ENCODE measurements around the gene TAF4.
"Not testable (repeated sequence)": the region's sequence is repeated elsewhere in the genome, so short reads cannot be mapped to it uniquely, and the experiment has no call there.

Gene TAF4

DNA sequence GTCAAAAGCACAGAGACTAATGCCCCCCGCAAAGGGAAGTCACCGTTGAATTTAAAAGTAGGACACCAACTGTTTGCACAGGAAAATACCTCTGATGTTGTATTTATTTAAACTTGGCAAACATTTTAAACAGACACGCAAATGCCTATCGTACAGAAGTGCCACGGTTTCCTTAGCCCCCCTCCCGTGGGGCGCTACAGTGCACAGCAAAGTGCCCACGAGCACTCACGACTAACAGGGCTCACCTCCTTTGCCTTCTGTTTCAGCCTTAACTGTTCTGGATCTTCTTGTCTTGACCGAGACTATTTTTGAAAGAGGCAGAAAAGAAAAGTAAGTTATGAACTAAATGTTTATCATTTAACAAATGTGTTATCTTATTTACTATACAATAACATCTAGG, 67.8 kb downstream of the TAF4 start:
- DNase-seq, result no peak

DNA sequence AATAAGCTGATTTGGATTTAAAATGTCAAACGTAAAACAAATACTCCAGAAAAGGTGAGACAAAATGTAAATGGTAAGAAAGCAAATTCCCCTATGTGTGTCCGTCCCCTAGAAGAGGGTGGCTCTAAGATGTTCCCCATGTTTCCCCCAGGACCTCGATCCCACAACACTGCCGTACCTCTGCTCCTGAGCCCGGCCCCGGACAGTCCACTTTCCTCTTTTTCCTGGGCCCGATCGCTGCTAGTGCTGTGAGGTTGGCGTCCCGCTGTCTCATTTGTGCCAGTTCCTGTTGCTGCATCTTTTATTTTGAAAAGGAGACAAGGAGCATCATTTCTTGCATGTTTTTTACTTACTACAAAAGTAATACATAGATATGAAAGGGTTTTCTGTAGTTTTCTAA, 68.3 kb downstream of the TAF4 start:
- DNase-seq, result no peak

DNA sequence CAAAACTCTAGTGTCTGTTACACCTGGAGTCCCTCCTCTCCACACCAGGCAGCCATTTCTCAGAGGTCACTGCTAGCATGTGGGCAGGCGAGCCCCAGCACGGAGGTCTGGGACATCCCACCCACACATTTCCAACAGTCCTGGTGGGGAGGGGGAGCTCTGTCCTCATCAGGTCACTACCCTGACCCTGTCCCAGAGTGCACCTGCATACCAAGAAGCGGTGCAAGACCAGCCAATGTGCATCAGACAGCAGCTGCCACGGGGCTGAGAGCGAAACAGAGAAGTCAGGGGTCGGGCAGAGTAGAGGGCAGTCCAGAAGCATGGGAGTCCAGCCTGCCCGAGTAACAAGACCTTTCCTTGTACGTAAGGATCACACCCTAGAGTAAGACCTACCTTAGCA, 71.1 kb downstream of the TAF4 start:
- DNase-seq, result no peak

DNA sequence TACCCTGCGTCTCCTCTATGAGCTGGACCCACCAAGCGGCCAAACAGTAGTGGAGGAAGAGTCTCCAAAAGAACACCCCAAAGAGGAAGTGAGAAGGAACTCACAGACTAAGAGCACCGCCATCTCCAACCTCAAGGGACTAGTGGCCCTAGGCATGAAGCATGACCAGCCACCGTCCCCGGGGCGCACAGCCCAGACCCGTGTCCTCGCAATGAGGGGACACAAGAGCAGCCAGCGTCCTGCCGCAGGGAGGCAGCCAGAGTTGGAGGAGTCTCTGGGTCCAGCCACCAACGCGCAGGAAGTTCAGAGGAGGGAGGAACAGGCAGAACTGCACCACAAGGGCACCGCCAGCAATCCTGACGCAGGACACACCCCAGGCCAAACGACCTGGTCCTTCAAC, 72.6 kb downstream of the TAF4 start:
- no peak for DNase-seq

DNA sequence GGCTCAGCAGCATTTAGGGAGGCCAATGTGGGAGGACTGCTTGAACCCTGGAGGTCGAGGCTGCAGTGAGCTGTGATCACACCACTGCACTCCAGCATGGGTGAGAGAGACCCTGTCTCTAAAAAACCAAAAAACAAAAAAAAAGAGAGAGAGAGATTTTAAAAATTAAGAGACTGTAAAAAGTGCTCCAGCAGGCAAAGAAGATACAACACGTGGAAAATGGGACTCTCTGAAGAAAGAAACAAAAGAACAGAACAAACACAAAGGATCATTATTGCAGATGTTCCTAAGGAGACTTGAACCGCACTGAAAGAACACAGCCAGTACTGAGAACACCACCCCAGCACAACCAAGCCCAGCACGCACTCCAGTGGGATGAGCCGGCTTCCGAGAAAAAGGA, 74.2 kb downstream of the TAF4 start:
- no peak for DNase-seq

DNA sequence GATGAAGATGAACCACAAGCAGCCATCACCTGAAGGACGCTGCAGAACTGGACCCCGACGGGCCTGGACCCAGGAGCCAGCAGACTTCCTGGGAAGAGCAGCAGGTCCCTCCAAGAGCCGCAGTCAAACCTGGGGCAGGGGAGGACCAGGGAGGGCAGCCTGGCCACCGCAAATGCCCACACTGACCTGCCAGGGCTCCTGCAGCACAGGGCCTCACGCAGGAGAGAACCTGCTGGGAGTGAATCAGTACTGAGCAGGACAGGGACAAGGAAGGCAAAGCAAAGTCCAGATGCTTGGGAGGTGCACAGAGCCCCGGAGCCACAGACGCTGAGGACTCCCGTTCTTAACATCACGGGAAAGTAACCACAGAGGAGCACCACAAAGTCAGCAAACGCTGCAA, 75.2 kb downstream of the TAF4 start:
- DNase-seq, result no peak

DNA sequence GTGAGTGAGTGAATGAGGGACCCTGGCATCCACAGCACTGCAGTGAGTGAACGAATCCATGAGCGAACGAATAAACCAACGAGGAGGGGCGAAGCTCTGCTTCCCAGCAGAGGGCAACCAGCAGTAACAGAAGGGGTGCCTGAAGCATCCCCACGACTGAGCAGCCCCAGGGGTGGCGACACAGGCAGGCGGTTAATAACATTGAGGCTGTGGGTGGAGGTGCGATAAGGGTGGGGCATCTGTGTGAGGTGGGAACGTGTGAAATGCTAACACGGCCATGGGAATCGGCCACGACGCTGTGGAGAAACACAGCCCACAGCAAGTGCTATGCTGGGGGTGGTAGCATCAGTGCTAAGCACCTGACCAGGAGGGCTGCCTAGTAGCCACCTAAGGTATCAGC, 75.9 kb downstream of the TAF4 start:
- no peak for DNase-seq

DNA sequence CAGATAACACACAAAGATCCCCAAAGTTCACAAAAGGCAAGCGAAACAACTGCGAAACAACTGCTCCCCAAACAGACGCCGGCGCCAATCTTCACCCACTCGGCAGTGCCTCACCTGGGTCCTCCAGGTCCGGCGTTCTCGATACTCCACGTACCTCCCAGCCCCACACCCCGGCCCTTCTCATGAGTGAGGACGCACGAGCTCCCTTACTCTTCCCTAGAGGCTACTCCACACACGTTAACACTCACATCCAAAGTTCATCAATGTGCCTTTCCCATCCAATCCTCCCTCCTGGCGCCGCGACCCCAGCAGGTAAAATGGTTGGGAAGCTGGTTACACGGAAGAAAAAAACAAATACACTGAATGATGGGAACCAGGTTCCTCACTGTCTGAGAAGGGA, 77.0 kb downstream of the TAF4 start:
- DNase-seq, result no peak

DNA sequence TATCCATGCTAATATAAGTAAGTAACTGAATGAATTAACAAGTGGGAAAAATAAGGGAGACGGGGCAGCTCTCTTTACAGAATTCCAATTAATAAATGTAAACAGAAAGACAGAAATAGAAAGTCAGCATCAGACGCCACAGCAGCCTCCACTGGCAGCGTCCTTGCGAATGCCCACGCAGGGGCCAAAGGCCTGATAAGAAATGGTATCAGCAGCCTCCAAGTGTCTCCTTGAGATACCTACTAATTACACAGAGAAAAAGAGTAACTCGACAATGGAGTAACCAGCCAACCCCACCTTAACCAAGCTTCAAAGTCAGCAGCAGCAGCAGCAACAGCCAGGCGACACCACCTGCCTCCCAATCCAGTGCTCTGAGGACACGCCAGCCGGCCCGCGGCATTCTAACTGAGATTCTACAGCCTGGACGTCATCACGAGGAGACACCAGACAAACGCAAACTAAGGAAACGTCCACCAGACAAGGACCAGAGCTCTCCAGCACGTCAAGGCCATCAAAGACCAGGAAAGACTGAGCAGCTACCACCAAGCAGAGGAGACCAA, 78.8 kb downstream of the TAF4 start:
- no peak for DNase-seq

DNA sequence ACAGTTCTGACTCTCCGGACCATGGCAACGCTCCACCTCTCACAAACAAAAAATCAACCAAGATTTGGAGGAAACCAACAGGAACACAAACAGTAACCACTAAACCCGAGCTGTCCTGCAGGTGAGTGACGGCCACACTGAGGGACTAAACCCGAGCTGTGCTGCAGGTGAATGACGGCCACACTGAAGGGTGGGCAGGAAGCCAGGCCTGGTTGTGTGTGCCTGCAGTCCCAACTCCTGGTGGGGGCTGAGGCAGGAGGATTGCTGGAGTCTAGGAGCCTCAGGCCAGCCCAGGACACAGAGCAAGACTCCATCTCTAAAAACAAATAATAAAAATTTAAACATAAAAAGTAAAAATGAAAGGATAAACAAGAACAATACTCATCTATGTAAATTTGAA, 80.6 kb downstream of the TAF4 start:
- no peak for DNase-seq

DNA sequence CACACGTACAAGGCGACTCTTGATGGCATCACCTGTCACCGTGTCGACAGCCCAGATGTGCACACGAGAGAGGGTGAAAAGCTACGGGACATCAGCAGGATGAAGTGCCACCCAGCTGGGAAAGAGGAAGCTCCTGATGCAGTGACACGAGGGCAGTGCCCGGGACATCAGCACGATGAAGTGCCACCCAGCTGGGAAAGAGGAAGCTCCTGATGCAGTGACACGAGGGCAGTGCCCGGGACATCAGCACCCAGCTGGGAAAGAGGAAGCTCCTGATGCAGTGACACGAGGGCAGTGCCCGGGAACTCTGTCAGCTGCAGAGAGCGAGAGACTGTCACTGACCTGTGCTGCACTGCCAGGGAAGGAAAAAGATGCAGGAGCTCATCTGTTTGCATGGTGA, 81.2 kb downstream of the TAF4 start:
- DNase-seq, result not testable (repeated sequence)

DNA sequence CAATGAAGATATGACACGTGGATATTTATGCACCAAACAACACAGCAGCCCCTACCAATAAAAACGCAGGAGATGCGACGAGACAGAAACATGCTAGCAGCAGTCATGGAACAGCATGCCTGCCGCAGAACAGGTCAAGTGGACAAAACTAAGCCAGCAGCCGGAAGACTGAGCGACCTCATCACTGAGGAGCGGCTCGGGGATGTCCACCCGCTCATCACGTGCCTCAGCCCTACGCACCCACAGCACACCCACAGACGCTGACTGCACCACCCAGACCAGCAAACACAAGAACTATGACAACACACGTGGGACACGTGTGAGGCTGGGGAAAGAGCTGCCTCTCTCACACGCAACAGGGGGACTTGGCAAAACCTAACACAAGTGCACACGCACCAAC, 81.7 kb downstream of the TAF4 start:
- DNase-seq, result no peak

DNA sequence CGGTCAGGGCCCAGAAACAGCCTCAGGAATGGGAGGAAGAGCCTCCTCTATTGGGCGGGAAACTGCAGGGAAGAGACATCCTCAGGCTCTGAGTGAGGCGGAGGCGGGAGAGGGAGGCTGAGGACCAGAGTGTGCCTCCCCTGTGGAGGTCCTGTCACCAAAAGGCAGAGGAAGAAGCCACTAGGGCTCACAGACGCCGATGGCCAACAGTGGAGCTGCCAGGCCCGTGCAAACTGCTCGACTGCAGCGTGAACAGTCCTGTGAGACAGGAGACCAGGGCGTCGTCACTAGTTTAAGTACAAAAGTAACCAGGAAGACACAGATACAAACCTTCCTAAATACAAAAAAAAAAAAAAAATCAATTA, 82.7 kb downstream of the TAF4 start:
- DNase-seq, result no peak

DNA sequence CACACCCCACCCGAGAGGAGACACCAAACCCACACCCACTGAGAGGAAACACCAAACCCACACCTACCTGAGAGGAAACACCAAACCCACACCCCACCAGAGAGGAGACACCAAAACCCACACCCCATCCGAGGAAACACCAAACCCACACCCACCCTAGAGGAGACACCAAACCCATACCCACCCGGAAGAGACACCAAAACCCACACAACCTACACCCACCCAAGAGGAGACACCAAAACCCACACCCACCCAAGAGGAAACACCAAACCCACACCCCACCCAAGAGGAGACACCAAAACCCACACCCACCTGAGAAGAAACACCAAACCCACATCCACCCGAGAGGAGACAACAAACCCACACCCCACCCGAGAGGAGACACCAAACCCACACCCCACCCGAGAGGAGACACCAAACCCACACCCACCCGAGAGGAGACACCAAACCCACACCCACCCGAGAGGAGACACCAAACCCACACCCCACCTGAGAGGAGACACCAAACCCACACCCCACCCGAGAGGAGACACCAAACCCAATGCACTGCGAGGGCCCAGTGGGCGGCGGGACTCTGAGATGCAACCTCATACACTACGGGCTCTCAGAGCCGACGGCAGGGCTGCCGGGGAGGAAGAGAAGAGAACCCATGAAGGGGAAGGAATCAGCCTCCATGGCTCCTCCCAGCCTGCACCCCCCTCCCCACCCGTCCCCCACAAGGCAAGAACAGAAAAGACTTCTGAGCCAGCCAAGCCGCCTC, 83.3 kb downstream of the TAF4 start:
- no peak for DNase-seq

DNA sequence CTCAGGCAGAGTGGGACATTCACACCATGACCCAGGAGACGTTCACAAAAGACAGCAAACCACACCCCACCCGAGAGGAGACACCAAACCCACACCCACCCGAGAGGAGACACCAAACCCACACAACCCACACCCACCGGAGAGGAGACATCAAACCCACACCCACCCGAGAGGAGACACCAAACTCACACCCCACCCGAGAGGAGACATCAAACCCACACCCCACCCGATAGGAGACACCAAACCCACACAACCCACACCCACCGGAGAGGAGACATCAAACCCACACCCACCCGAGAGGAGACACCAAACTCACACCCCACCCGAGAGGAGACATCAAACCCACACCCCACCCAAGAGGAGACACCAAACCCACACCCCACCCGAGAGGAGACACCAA, 84.0 kb downstream of the TAF4 start:
- not testable (repeated sequence) for DNase-seq

DNA sequence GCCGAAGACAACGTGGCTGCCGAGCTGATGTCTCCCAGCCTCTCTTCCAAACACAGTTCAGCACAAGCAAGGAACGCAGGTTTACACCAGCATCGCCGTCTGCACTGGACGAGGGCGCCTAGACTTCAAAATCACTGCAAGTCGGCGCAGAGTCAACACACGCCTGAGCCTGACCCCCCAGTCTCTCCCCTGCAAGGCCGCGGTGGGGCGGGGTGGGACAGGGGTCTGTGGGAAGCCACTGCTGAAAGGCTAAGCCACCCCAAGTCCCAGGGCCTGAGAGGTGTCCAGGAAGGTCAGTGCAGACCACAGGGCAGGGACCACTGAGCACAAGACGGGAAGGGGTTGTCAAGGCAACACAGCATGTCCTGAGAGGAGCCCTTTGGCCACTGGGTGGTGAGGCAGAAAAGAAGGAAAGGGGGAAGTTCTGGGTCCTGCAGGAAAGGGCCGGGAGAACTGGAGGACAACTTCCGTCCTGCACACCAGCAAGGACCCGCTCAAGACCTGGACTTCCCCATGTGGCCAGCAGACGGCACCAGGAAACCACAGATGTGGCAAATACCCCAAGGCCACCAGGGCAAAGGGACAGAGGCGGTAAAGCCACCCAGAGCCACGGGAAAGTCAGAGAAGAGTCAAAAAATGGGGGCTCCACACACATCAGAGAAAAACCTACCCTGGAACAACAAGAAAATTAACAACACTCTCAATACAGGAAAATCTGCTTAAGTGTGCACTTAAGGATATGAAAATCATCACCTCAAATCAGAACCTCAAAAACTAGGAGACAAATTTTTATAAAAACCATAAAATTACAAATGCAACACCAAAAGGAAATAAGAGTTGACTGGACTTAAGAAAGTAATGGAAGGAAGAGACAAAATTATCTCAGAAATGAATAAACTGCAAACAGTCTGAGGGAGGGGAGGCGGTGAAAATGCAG, 84.8 kb downstream of the TAF4 start:
- DNase-seq, result no peak

DNA sequence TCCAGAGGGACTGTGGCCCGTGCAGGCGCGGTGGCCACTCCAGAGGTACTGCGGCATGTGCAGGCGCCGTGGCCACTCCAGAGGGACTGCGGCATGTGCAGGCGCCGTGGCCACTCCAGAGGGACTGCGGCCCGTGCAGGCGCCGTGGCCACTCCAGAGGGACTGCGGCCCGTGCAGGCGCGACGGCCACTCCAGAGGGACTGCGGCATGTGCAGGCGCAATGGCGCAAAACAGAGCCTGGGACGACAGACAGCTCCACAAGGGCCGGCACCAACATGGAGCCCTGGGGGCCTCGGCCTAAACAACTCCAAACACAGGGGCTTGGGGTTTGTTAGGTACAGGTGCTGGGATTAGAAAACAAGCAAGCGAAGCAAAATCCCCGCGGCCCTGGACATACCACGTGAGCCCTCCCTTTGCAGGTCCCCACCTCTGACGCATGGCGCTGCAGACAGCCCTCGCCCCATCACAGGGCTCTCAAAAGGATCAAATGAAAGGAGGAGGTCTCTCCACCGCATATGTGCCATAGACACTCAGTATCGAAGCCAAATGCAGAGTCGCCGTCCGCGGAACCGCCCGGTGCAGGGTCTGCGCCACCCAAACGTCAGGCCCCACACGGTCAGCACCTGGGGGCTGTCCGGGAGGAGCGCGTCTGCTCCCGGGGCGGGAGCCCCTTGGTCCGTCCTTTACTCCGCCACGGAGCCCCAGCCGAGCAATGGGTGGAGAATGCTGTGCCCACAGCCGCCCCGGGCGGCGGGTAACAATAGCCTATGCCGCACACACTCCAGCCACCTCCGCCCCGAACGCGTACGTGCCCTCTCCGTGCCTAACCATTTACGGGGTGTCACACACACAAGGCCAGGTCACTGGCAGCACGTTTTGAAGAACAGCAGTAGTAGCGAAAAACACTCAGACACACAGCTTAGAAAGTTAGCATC, 85.7 kb downstream of the TAF4 start:
- DNase-seq, result no peak

DNA sequence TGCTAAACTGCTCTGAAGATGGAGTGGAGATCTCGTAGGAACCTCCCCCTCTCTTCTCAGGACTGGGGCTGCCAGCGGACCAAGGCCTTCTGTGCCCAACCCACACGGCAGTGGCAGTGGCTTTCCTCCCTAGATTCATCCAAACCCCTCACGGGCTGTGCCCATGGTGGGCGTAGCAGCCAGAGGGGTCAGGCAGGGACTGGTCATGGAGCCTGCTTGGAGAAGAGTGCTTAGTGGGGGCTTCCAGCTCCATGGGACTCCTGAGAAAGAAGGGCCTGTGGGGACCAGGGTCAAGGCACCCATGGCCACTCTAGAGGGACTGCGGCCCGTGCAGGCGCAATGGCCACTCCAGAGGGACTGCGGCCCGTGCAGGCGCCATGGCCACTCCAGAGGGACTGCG, 86.6 kb downstream of the TAF4 start:
- no peak for DNase-seq

DNA sequence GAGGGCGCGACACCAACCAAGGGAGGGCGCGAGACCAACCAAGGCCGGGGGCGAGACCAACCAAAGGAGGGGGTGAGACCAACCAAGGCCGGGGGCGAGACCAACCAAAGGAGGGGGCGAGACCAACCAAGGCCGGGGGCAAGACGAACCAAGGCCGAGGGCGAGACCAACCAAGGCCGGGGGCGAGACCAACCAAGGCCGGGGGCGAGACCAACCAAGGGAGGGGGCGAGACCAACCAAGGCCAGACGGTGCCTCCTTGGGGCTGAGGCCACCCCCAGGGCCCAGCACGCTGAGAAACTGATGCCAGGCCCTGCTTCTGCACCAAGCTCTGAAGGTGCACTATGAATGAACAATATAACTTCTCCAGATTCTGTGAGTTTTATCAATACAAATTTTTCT, 87.2 kb downstream of the TAF4 start:
- DNase-seq, result no peak

DNA sequence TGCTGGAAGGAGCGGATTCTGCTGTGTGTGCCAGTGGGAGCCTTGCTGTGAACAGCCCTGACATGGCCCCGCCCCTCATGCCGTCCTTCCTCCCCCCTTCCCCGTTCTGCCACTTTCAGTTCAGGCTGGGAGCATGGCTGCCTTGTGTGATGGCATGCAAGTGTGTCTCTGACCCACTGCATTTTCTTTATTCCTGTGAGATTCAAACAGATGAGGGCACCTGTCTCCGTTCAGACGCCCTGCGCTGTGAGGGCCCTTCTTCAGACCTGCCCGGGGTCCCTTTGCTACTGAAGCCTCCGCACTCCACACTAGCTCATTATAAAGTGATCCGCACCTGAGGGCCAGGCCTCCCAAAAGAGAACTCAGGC, 88.3 kb downstream of the TAF4 start:
- no peak for DNase-seq

DNA sequence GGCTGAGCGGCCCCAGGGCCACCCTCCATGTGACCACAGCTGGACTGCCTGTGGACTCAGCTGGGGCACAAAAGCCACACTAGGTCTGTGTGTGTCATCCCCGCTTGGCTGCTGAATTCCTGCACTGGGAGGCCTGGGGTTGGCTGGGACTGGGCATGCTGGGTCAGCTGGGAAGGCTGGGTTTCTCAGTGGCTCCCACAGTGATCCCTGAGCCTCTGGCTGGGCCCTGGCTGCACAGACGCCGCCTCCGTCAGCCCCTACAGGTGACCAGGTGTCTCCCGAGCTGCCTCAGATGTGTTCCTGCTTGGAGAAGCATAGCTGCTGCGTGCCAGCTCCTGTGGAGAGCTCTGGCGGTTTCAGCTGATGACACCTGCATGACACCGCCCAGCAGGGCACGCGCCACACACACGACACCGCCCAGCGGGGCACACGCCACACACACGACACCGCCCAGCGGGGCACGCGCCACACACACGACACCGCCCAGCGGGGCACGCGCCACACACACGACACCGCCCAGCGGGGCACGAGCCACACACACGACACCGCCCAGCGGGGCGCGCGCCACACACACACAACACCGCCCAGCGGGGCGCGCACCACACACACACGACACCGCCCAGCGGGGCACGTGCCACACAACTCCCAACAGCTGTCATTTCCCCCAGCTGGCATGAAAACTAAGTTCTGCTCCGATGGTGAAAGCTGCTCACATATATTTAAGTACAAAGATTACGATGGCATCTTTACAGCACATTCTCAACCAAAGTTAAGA, 88.8 kb downstream of the TAF4 start:
- DNase-seq, result no peak

DNA sequence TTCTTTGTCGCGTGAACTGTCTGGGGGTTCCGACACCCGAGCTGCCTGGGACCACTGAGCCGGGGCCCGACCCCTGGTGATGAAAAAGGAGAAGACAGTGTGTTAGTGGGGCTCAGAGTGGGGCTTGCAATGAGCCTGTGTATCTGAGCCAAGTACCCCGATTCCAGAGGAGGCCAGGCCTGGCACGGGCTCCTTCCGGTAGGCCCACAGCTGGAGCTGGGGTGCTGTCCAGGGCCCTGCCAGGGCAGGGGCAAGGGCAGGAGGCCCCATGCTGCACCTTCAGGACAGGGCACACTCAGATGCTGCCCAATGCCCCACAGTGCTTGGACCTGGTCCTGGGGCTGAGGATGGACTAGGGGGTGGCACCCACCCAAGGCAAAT, 89.4 kb downstream of the TAF4 start:
- DNase-seq, result no peak

Measured in T1000 (cell line).